ENCODE data around the gene RPS6KB2.
"Not testable (repeated sequence)": the region's sequence is repeated elsewhere in the genome, so short reads cannot be mapped to it uniquely, and the experiment has no call there.

DNA sequence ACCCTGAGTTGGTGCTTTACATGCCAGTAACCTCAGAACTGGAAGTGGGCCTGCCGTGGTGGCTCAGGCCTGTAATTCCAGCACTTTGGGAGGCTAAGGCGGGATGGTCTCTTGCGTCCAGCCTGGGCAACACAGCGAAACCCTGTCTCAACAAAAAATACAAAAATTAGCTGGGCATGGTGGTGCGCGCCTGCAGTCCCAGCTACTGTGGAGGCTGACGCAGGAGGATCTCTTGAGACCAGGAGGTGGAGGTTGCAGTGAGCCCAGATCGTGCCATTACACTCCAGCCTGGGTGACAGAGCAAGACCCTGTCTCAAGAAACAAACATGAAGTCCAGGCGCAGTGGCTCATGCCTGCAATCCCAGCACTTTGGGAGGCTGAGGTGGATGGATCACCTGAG lies 25.2 kb upstream of the RPS6KB2 start:
- TF ChIP-seq, protein P1, sequence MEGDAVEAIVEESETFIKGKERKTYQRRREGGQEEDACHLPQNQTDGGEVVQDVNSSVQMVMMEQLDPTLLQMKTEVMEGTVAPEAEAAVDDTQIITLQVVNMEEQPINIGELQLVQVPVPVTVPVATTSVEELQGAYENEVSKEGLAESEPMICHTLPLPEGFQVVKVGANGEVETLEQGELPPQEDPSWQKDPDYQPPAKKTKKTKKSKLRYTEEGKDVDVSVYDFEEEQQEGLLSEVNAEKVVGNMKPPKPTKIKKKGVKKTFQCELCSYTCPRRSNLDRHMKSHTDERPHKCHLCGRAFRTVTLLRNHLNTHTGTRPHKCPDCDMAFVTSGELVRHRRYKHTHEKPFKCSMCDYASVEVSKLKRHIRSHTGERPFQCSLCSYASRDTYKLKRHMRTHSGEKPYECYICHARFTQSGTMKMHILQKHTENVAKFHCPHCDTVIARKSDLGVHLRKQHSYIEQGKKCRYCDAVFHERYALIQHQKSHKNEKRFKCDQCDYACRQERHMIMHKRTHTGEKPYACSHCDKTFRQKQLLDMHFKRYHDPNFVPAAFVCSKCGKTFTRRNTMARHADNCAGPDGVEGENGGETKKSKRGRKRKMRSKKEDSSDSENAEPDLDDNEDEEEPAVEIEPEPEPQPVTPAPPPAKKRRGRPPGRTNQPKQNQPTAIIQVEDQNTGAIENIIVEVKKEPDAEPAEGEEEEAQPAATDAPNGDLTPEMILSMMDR (conservative IDR thresholded peaks at IDR 0.05 in 1 of 2, IDR thresholded peaks at IDR 0.05 in 1 of 2; ENCODE audit: extremely low read depth in 1 of 2, insufficient read depth in 1 of 2, low read depth in 1 of 2, low read length in 2 of 2), result not testable (repeated sequence)
- not testable (repeated sequence) for TF ChIP-seq EZH2 (IDR thresholded peaks at IDR 0.05; ENCODE audit: borderline replicate concordance, low read length)

Measured in mammary epithelial cell (primary cell).